T-cell (primary cell): ENCODE measurements around the gene FANCG. TPM values are rescaled to one million over a fixed set of nuclear protein-coding genes. Genes with fewer than 3 reads are reported as not detected.

ENCODE experiments used
- ATAC-seq, 4 experiments: fragments of 200-7000 bp in 3 of 4; fragments of 150-1000 bp in 1 of 4; cut with Tn5 transposase; replicated peaks in 1 of 4; 1 replicate in 3 of 4; 2 replicates in 1 of 4; pipeline ENCODE4 v1.10.0; 2021; ENCODE audit warnings: moderate library complexity in 3 of 4, mild to moderate bottlenecking in 2 of 4, moderate number of reproducible peaks in 1 of 4
- CTCF ChIA-PET, 2 donors: fragments of 300-600 bp; sonication (Branson Sonifier 250); formaldehyde crosslinking; loops; one replicate each; lab custom pipeline; 2022; ENCODE audit warnings: antibody characterized with exemption in 2 of 2; lab: Charles Lee
- POLR2A ChIA-PET, 2 donors: fragments of 300-600 bp; sonication (Branson Sonifier 250); formaldehyde crosslinking; loops; one replicate each; lab custom pipeline; 2022; ENCODE audit warnings: antibody characterized with exemption in 2 of 2; lab: Charles Lee
- DNase-seq, 35 experiments: peaks; one replicate each; pipeline versions ENCODE4 v3.0.0 to v3.0.0-alpha.2; 2013 to 2023
- H3K27ac ChIP-seq: one replicate; pipeline ENCODE4 v1.5.1; 2013; ENCODE audit warnings: low read length
- H3K27me3 ChIP-seq, 2 experiments: replicated peaks in 1 of 2; 1 replicate in 1 of 2; 2 replicates in 1 of 2; pipeline versions ENCODE4 v1.6.1 to v1.7.0; 2013; ENCODE audit warnings: low read length in 1 of 2, mixed read lengths in 1 of 2; ENCODE audit not compliant: control insufficient read depth in 2 of 2, insufficient read depth in 2 of 2; ENCODE audit errors: extremely low read depth in 1 of 2
- H3K36me3 ChIP-seq, 2 donors: 1 replicate in 1 of 2; 2 replicates in 1 of 2; pipeline versions ENCODE4 v1.6.1 to v1.7.0; 2013; ENCODE audit warnings: low read length in 1 of 2; ENCODE audit not compliant: control insufficient read depth in 2 of 2, insufficient read depth in 1 of 2; ENCODE audit errors: extremely low read depth in 1 of 2
- H3K4me1 ChIP-seq, 2 experiments: 1 replicate in 1 of 2; 2 replicates in 1 of 2; pipeline versions ENCODE4 v1.6.1 to v1.7.0; 2013; ENCODE audit warnings: low read length in 2 of 2, mixed read lengths in 1 of 2; ENCODE audit not compliant: insufficient read depth in 2 of 2, control insufficient read depth in 1 of 2; ENCODE audit errors: extremely low read depth in 1 of 2
- H3K4me3 ChIP-seq, 2 donors: 1 replicate in 1 of 2; 2 replicates in 1 of 2; pipeline versions ENCODE4 v1.5.1 to v1.7.0; 2013; ENCODE audit warnings: mild to moderate bottlenecking in 2 of 2, low read length in 1 of 2, moderate library complexity in 1 of 2; ENCODE audit not compliant: control insufficient read depth in 1 of 2; ENCODE audit errors: extremely low read depth in 1 of 2
- H3K9me3 ChIP-seq: 2 replicates; pipeline ENCODE4 v1.7.0; 2013
- H3K27ac Mint-ChIP-seq, 2 donors: one replicate each; pipeline ENCODE4 v1.8.0; 2020 to 2021; ENCODE audit warnings: mild to moderate bottlenecking in 2 of 2, mixed read lengths in 2 of 2
- H3K27me3 Mint-ChIP-seq, 2 donors: one replicate each; pipeline ENCODE4 v1.8.0; 2021 to 2022; ENCODE audit warnings: mixed read lengths in 2 of 2
- H3K36me3 Mint-ChIP-seq: one replicate; pipeline ENCODE4 v1.8.0; 2021; ENCODE audit warnings: mixed read lengths
- H3K4me1 Mint-ChIP-seq, 3 donors: one replicate each; pipeline ENCODE4 v1.8.0; 2020 to 2022; ENCODE audit warnings: mixed read lengths in 3 of 3, mild to moderate bottlenecking in 1 of 3
- H3K4me3 Mint-ChIP-seq, 3 donors: one replicate each; pipeline ENCODE4 v1.8.0; 2020 to 2022; ENCODE audit warnings: mild to moderate bottlenecking in 3 of 3, mixed read lengths in 3 of 3, moderate library complexity in 3 of 3
- H3K9me3 Mint-ChIP-seq, 3 donors: one replicate each; pipeline ENCODE4 v1.8.0; 2020 to 2022; ENCODE audit warnings: mixed read lengths in 3 of 3
- WGBS: methylation state at CpG from one replicate; pipeline ENCODE4 v1.1.5; 2013; ENCODE audit warnings: missing lambda C conversion rate; ENCODE audit not compliant: insufficient coverage; 5-methylcytosine and 5-hydroxymethylcytosine counted together
- total RNA-seq, 35 experiments: library from RNA in 6 of 35; stranded (reverse) in 6 of 35; fragments of 120-200 nt in 1 of 35; gene quantifications; one replicate each; pipeline versions ENCODE4 v1.2.1 to v1.2.4 and lab custom pipeline; 2013 to 2026

Gene FANCG
- total RNA-seq, 5 donors from 2014 or later (not counting 1 experiment from before 2014, with no cell fraction given): 20.0 to 30.7 (median 28.2) TPM

- CTCF ChIA-PET: interaction anchor here in 1 of 2 donors (0.6 kb wide), 1 partner anchor 583 kb away, joined by 3 read pairs; no protein-coding TSS in a partner anchor
- no peak for DNase-seq
- Mint-ChIP-seq H3K27ac (no peak overlapping the region), H3K9me3 (no peaks in the 10 kb centered on the region), H3K4me3 (peak overlapping the region; percentile 84 to 98 (median 94)), H3K4me1 (peaks cover 18 to 28% (median 28%) of the 10 kb centered on the region in 3 donors), H3K36me3 (peaks cover 5% of the 10 kb centered on the region), H3K27me3 (no peaks in the 10 kb centered on the region)
- Histone ChIP-seq H3K27ac (no peak overlapping the region), H3K9me3 (no peaks in the 10 kb centered on the region), H3K36me3 (peaks cover 0 to 4% of the 10 kb centered on the region in 2 donors), H3K27me3 (no peaks in the 10 kb centered on the region), H3K4me3 (no peak overlapping the region), H3K4me1 (peaks cover 8 to 21% of the 10 kb centered on the region in 2 experiments)
- no peak for ATAC-seq
- WGBS: 75% methylated on average over 3 of the region's 4 CpGs
- POLR2A ChIA-PET: interaction anchor here in 1 of 2 donors (1.0 kb wide), 1 partner anchor 20 kb away, joined by 4 read pairs; no protein-coding TSS in a partner anchor
Measured at GRCh38 chr9:35078066-35078465, 1.7 kb downstream of the FANCG start.

- peaks cover 23 to 33% (median 33%) of the 10 kb centered on the region in 3 donors for H3K4me1 Mint-ChIP-seq
- H3K4me1 ChIP-seq: peaks cover 9 to 26% of the 10 kb centered on the region in 2 experiments
- peaks cover 0 to 4% of the 10 kb centered on the region in 2 donors for H3K36me3 ChIP-seq
- no peaks in the 10 kb centered on the region for H3K27me3 ChIP-seq
- DNase-seq (no peak), ATAC-seq (no peak)
- WGBS: 94% methylated on average over 3 of the region's 4 CpGs
- POLR2A ChIA-PET: interaction anchor here in 1 of 2 donors (0.6 to 0.7 kb wide), 2 partner anchors 49 to 898 kb away, joined by 4 to 5 read pairs; no protein-coding TSS in a partner anchor
- H3K9me3 ChIP-seq: no peaks in the 10 kb centered on the region
- CTCF ChIA-PET: interaction anchor here in 1 of 2 donors (0.9 kb wide), 1 partner anchor 20 kb away, joined by 4 read pairs; the partner anchor contains the start of gene PIGO
- H3K4me3 ChIP-seq: no peak overlapping the region
- no peaks in the 10 kb centered on the region for H3K9me3 Mint-ChIP-seq
- H3K36me3 Mint-ChIP-seq: peaks cover 5% of the 10 kb centered on the region
- H3K4me3 Mint-ChIP-seq: peak overlapping the region in 2 of 3 donors; percentile 5 to 18
- H3K27ac Mint-ChIP-seq: no peak overlapping the region
- H3K27me3 Mint-ChIP-seq: no peaks in the 10 kb centered on the region
- H3K27ac ChIP-seq: no peak overlapping the region
Measured at GRCh38 chr9:35076848-35077247, 2.9 kb downstream of the FANCG start.

- 100% methylated on average over 2 of the region's 4 CpGs for WGBS
- Mint-ChIP-seq H3K36me3 (peaks cover 5% of the 10 kb centered on the region), H3K9me3 (no peaks in the 10 kb centered on the region), H3K27ac (no peak overlapping the region), H3K27me3 (no peaks in the 10 kb centered on the region), H3K4me1 (peaks cover 32 to 45% (median 44%) of the 10 kb centered on the region in 3 donors), H3K4me3 (no peak overlapping the region)
- Histone ChIP-seq H3K27ac (no peak overlapping the region), H3K9me3 (no peaks in the 10 kb centered on the region), H3K36me3 (peaks cover 0 to 4% of the 10 kb centered on the region in 2 donors), H3K27me3 (no peaks in the 10 kb centered on the region), H3K4me1 (peaks cover 16 to 32% of the 10 kb centered on the region in 2 experiments), H3K4me3 (no peak overlapping the region)
- CTCF ChIA-PET: interaction anchor here in 1 of 2 donors (0.7 kb wide), 1 partner anchor 8 kb away, joined by 3 read pairs; no protein-coding TSS in a partner anchor
- DNase-seq (no peak), ATAC-seq (no peak)
- POLR2A ChIA-PET: no interaction called here
Measured at GRCh38 chr9:35075358-35075757, 4.4 kb downstream of the FANCG start.

- Histone ChIP-seq H3K4me1 (peaks cover 22 to 36% of the 10 kb centered on the region in 2 experiments), H3K9me3 (no peaks in the 10 kb centered on the region), H3K36me3 (peaks cover 3 to 4% of the 10 kb centered on the region in 2 donors), H3K27ac (no peak overlapping the region), H3K27me3 (no peaks in the 10 kb centered on the region), H3K4me3 (no peak overlapping the region)
- Mint-ChIP-seq H3K27me3 (no peaks in the 10 kb centered on the region), H3K27ac (no peak overlapping the region), H3K4me1 (peaks cover 33 to 46% (median 44%) of the 10 kb centered on the region in 3 donors), H3K9me3 (no peaks in the 10 kb centered on the region), H3K4me3 (no peak overlapping the region), H3K36me3 (peaks cover 5% of the 10 kb centered on the region)
- DNase-seq: no peak
- POLR2A ChIA-PET: no interaction called here
- CTCF ChIA-PET: no interaction called here
- no peak for ATAC-seq
- 100% methylated on average over 5 of the region's 8 CpGs for WGBS
Measured at GRCh38 chr9:35074791-35075190, 5.0 kb downstream of the FANCG start.

GRCh38 chr9:35074141-35074540 is 5.6 kb downstream of the FANCG start:
- peaks cover 3 to 6% of the 10 kb centered on the region in 2 donors for H3K36me3 ChIP-seq
- no peaks in the 10 kb centered on the region for H3K9me3 Mint-ChIP-seq
- H3K4me3 ChIP-seq: no peak overlapping the region
- ChIA-PET POLR2A (no interaction called here), CTCF (no interaction called here)
- ATAC-seq: no peak
- H3K36me3 Mint-ChIP-seq: peaks cover 5% of the 10 kb centered on the region
- H3K27me3 Mint-ChIP-seq: no peaks in the 10 kb centered on the region
- peaks cover 20 to 38% of the 10 kb centered on the region in 2 experiments for H3K4me1 ChIP-seq
- no peak overlapping the region for H3K27ac ChIP-seq
- DNase-seq: no peak
- H3K27me3 ChIP-seq: no peaks in the 10 kb centered on the region
- no peak overlapping the region for H3K27ac Mint-ChIP-seq
- H3K4me3 Mint-ChIP-seq: no peak overlapping the region
- no peaks in the 10 kb centered on the region for H3K9me3 ChIP-seq
- 100% methylated on average over 2 of the region's 6 CpGs for WGBS
- peaks cover 38 to 51% (median 50%) of the 10 kb centered on the region in 3 donors for H3K4me1 Mint-ChIP-seq

- Mint-ChIP-seq H3K27me3 (no peaks in the 10 kb centered on the region), H3K9me3 (no peaks in the 10 kb centered on the region), H3K36me3 (peaks cover 5% of the 10 kb centered on the region), H3K4me3 (peak overlapping the region; percentile 87 to 91 (median 91)), H3K4me1 (peaks cover 38 to 51% (median 50%) of the 10 kb centered on the region in 3 donors), H3K27ac (peak overlapping the region; percentile 94 to 95)
- POLR2A ChIA-PET: no interaction called here
- Histone ChIP-seq H3K27me3 (no peaks in the 10 kb centered on the region), H3K9me3 (no peaks in the 10 kb centered on the region), H3K4me1 (peaks cover 15 to 39% of the 10 kb centered on the region in 2 experiments), H3K27ac (peak overlapping the region; percentile 87), H3K36me3 (peaks cover 3 to 15% of the 10 kb centered on the region in 2 donors), H3K4me3 (peak overlapping the region in 1 of 2 donors; percentile 75)
- no CpG with 5 or more reads among the region's 2 CpGs for WGBS
- CTCF ChIA-PET: no interaction called here
- ATAC-seq (no peak), DNase-seq (no peak)
Measured at GRCh38 chr9:35073279-35073612, 6.5 kb downstream of the FANCG start.
